Measurements from ENCODE around the gene RARRES1.
A peak's percentile ranks its signal among the peaks of the same experiment; 100 is the strongest.

Gene RARRES1, protein sequence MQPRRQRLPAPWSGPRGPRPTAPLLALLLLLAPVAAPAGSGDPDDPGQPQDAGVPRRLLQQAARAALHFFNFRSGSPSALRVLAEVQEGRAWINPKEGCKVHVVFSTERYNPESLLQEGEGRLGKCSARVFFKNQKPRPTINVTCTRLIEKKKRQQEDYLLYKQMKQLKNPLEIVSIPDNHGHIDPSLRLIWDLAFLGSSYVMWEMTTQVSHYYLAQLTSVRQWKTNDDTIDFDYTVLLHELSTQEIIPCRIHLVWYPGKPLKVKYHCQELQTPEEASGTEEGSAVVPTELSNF

DNA sequence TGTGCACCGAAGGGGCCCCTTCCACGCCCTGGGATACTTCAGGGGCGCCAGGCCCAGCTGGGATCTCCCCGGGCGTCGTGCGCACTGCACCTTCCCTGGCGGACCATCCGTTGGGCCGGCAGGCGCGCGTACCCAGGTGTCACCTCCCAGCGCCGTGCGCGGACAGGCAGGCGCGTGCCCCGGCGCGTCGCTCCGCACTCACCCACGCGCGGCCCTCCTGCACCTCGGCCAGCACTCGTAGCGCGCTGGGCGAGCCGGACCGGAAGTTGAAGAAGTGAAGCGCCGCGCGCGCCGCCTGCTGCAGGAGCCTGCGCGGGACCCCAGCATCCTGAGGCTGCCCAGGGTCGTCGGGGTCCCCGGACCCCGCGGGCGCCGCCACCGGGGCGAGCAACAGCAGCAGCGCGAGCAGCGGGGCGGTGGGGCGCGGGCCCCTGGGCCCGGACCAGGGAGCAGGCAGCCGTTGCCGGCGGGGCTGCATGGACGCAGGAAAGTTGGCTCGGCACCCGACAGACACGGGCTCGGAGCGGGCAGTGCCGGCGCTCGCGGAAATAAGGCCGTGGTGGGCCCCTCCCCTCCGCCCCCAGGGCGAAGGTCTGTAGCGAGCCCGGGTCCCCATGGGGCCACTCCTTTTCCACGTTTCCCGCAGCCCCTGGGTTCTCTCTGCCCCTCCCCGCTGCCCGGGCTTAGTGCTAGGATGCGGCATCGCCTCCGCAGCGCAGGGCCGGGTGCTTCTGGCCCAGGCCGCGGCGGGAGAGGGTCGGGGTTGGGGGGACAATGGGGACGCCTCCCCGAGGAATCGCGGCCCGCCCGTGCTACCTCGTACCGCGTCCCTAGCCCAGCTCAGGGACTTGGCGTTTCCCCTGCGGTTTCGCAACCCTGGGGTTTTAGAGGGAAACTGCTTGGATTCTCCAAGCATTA, at the start of gene RARRES1:
Gene RARRES1 (minus strand): TSS at position 520 of the 918 bp plus-strand sequence. CDS start 42 bp downstream, at position 478.
- H3K27ac ChIP-seq (ENCODE audit: low read length): peak within 1 kb of the TSS; percentile 53
- no peaks in the 10 kb centered on the region for H3K27me3 ChIP-seq (ENCODE audit: low read depth, low read length)
- H3K36me3 ChIP-seq (ENCODE audit: control insufficient read depth in 1 of 2, insufficient read depth in 2 of 2, low read length in 2 of 2): peaks cover 0 to 13% of the 10 kb centered on the region in 2 donors
- H3K9me3 ChIP-seq (ENCODE audit: control insufficient read depth in 1 of 2, low read length in 2 of 2): peaks cover 0 to 4% of the 10 kb centered on the region in 2 donors
- H3K4me3 ChIP-seq (ENCODE audit: low read depth in 1 of 2, low read length in 2 of 2): peak within 1 kb of the TSS; percentile 58 to 82
- H3K4me1 ChIP-seq (ENCODE audit: control insufficient read depth in 1 of 2, insufficient read depth in 2 of 2, low read length in 2 of 2): peaks cover 4 to 22% of the 10 kb centered on the region in 2 donors

- Histone ChIP-seq H3K9me3 (ENCODE audit: control insufficient read depth in 1 of 2, low read length in 2 of 2) (no peaks in the 10 kb centered on the region), H3K36me3 (ENCODE audit: control insufficient read depth in 1 of 2, insufficient read depth in 2 of 2, low read length in 2 of 2) (no peaks in the 10 kb centered on the region), H3K27ac (ENCODE audit: low read length) (no peak overlapping the region), H3K4me3 (ENCODE audit: low read depth in 1 of 2, low read length in 2 of 2) (no peak overlapping the region), H3K27me3 (ENCODE audit: low read depth, low read length) (no peaks in the 10 kb centered on the region), H3K4me1 (ENCODE audit: control insufficient read depth in 1 of 2, insufficient read depth in 2 of 2, low read length in 2 of 2) (peaks cover 0 to 18% of the 10 kb centered on the region in 2 donors)
These were observed 49.6 kb upstream of the RARRES1 start for GRCh38 chr3:158781849-158782248.

DNA sequence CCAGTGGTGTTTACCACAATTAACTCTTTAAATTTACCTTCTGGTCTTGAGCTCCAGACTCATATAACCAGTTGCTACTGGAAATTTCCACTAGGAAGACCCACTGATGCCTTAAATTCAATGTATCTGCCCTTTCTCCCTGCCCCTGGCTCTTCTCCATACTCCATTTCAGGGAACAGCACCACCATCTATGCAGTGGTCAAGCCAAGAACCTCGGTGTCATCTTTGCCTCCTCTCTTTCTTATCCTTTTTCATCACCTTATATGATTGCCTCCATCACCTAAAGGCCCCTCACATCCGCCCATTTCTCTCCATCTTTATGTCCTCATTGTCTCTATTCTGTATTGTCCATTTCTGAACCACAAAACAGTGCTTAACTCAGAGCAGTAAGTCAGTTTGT, 48.9 kb upstream of the RARRES1 start:
- H3K27me3 ChIP-seq (ENCODE audit: low read depth, low read length): no peaks in the 10 kb centered on the region
- no peak overlapping the region for H3K27ac ChIP-seq (ENCODE audit: low read length)
- peaks cover 0 to 18% of the 10 kb centered on the region in 2 donors for H3K4me1 ChIP-seq (ENCODE audit: control insufficient read depth in 1 of 2, insufficient read depth in 2 of 2, low read length in 2 of 2)
- no peaks in the 10 kb centered on the region for H3K36me3 ChIP-seq (ENCODE audit: control insufficient read depth in 1 of 2, insufficient read depth in 2 of 2, low read length in 2 of 2)
- no peaks in the 10 kb centered on the region for H3K9me3 ChIP-seq (ENCODE audit: control insufficient read depth in 1 of 2, low read length in 2 of 2)
- H3K4me3 ChIP-seq (ENCODE audit: low read depth in 1 of 2, low read length in 2 of 2): no peak overlapping the region

GRCh38 chr3:158780766-158781165, 48.5 kb upstream of the RARRES1 start:
- H3K4me1 ChIP-seq (ENCODE audit: control insufficient read depth in 1 of 2, insufficient read depth in 2 of 2, low read length in 2 of 2): peaks cover 0 to 18% of the 10 kb centered on the region in 2 donors
- H3K27ac ChIP-seq (ENCODE audit: low read length): no peak overlapping the region

GRCh38 chr3:158777161-158777873, 45.1 kb upstream of the RARRES1 start:
- no peak overlapping the region for H3K4me3 ChIP-seq (ENCODE audit: low read depth in 1 of 2, low read length in 2 of 2)
- no peaks in the 10 kb centered on the region for H3K36me3 ChIP-seq (ENCODE audit: control insufficient read depth in 1 of 2, insufficient read depth in 2 of 2, low read length in 2 of 2)
- H3K27me3 ChIP-seq (ENCODE audit: low read depth, low read length): no peaks in the 10 kb centered on the region
- H3K9me3 ChIP-seq (ENCODE audit: control insufficient read depth in 1 of 2, low read length in 2 of 2): no peaks in the 10 kb centered on the region
- H3K27ac ChIP-seq (ENCODE audit: low read length): peak overlapping the region; percentile 28
- peaks cover 0 to 6% of the 10 kb centered on the region in 2 donors for H3K4me1 ChIP-seq (ENCODE audit: control insufficient read depth in 1 of 2, insufficient read depth in 2 of 2, low read length in 2 of 2)

More at GRCh38 chr3:158780766-158781165, 48.5 kb upstream of the RARRES1 start:
- Histone ChIP-seq H3K4me3 (ENCODE audit: low read depth in 1 of 2, low read length in 2 of 2) (no peak overlapping the region), H3K36me3 (ENCODE audit: control insufficient read depth in 1 of 2, insufficient read depth in 2 of 2, low read length in 2 of 2) (no peaks in the 10 kb centered on the region), H3K27me3 (ENCODE audit: low read depth, low read length) (no peaks in the 10 kb centered on the region), H3K9me3 (ENCODE audit: control insufficient read depth in 1 of 2, low read length in 2 of 2) (no peaks in the 10 kb centered on the region)

GRCh38 chr3:158776531-158776930, 44.3 kb upstream of the RARRES1 start:
- Histone ChIP-seq H3K4me3 (ENCODE audit: low read depth in 1 of 2, low read length in 2 of 2) (no peak overlapping the region), H3K4me1 (ENCODE audit: control insufficient read depth in 1 of 2, insufficient read depth in 2 of 2, low read length in 2 of 2) (peaks cover 0 to under 1% of the 10 kb centered on the region in 2 donors), H3K27me3 (ENCODE audit: low read depth, low read length) (no peaks in the 10 kb centered on the region), H3K27ac (ENCODE audit: low read length) (no peak overlapping the region), H3K36me3 (ENCODE audit: control insufficient read depth in 1 of 2, insufficient read depth in 2 of 2, low read length in 2 of 2) (no peaks in the 10 kb centered on the region), H3K9me3 (ENCODE audit: control insufficient read depth in 1 of 2, low read length in 2 of 2) (no peaks in the 10 kb centered on the region)

- Histone ChIP-seq H3K4me3 (ENCODE audit: low read depth in 1 of 2, low read length in 2 of 2) (no peak overlapping the region), H3K36me3 (ENCODE audit: control insufficient read depth in 1 of 2, insufficient read depth in 2 of 2, low read length in 2 of 2) (no peaks in the 10 kb centered on the region), H3K4me1 (ENCODE audit: control insufficient read depth in 1 of 2, insufficient read depth in 2 of 2, low read length in 2 of 2) (peaks cover 0 to 4% of the 10 kb centered on the region in 2 donors), H3K27me3 (ENCODE audit: low read depth, low read length) (no peaks in the 10 kb centered on the region), H3K9me3 (ENCODE audit: control insufficient read depth in 1 of 2, low read length in 2 of 2) (no peaks in the 10 kb centered on the region), H3K27ac (ENCODE audit: low read length) (peak overlapping the region; percentile 9)
These were observed 43.5 kb upstream of the RARRES1 start for GRCh38 chr3:158775426-158776410.

DNA sequence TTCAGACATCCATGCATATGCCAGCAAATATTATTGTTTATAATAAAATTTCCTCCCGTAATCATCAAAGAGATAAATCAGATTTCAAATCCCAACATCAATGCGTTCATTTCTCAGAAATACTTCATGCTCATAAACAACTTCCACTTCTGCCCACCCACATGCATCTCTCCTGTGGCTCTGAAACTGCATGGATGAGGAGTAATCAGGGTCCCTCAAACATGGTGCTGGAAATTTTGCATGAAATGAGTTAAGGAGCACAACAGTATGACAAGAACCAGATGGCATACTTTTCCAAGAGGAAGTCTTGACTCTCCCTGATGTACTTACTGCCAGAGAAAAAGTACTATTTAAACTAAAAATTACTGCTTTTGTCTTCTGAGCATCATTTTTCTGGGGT, 42.7 kb upstream of the RARRES1 start:
- H3K4me1 ChIP-seq (ENCODE audit: control insufficient read depth in 1 of 2, insufficient read depth in 2 of 2, low read length in 2 of 2): peaks cover 0 to 4% of the 10 kb centered on the region in 2 donors
- H3K27me3 ChIP-seq (ENCODE audit: low read depth, low read length): no peaks in the 10 kb centered on the region
- no peaks in the 10 kb centered on the region for H3K36me3 ChIP-seq (ENCODE audit: control insufficient read depth in 1 of 2, insufficient read depth in 2 of 2, low read length in 2 of 2)
- H3K9me3 ChIP-seq (ENCODE audit: control insufficient read depth in 1 of 2, low read length in 2 of 2): no peaks in the 10 kb centered on the region
- no peak overlapping the region for H3K4me3 ChIP-seq (ENCODE audit: low read depth in 1 of 2, low read length in 2 of 2)
- no peak overlapping the region for H3K27ac ChIP-seq (ENCODE audit: low read length)

GRCh38 chr3:158773845-158774830, 41.9 kb upstream of the RARRES1 start:
- Histone ChIP-seq H3K9me3 (ENCODE audit: control insufficient read depth in 1 of 2, low read length in 2 of 2) (no peaks in the 10 kb centered on the region), H3K36me3 (ENCODE audit: control insufficient read depth in 1 of 2, insufficient read depth in 2 of 2, low read length in 2 of 2) (no peaks in the 10 kb centered on the region), H3K4me3 (ENCODE audit: low read depth in 1 of 2, low read length in 2 of 2) (no peak overlapping the region), H3K27ac (ENCODE audit: low read length) (no peak overlapping the region), H3K27me3 (ENCODE audit: low read depth, low read length) (no peaks in the 10 kb centered on the region), H3K4me1 (ENCODE audit: control insufficient read depth in 1 of 2, insufficient read depth in 2 of 2, low read length in 2 of 2) (peaks cover 0 to 4% of the 10 kb centered on the region in 2 donors)

Measured in muscle layer of duodenum (tissue), 2 donors.